GM13976 (cell line): ENCODE results near the gene LPAR5.

Source experiments
- DNase-seq: peaks from one replicate; pipeline ENCODE4 v3.0.0; 2012; ENCODE audit warnings: low spot score
- in situ Hi-C: fragments of 300-500 bp; cut with MboI; formaldehyde crosslinking; loops from one replicate; pipeline ENCODE4 v1.12.0; 2022; ENCODE audit warnings: low sequenced_read_pairs, mixed read lengths, inconsistent platforms; ENCODE audit not compliant: unreplicated experiment
- TF ChIP-seq, protein P1 (sequence below): IDR thresholded peaks from 2 replicates; pipeline ENCODE4 v1.5.1; 2012; ENCODE audit warnings: borderline replicate concordance, mild to moderate bottlenecking; ENCODE audit not compliant: insufficient read depth; ENCODE audit errors: extremely low read depth, missing control alignments, control extremely low read depth

Gene LPAR5

DNA sequence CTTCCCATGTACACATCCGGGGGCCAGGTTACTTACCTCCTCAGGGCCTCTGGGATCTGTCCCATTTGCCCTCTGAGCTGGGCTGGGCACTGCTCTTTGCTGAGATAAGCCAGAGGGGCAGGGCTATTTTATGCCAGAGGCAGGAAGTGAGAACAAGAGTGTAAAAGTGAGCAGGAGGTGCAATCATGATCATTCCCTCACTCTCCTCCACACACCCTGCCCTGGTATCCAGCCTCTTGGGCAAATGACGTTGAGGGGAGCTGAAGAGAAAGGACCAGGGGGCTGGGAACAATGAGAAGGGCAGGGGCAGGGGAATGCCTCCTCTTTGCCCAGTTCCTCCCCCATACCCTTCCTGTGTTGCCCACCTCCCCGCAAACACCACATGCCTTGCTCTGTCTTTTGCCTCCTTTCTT is 4.2 kb downstream of the LPAR5 start:
- no peak for DNase-seq
- in situ Hi-C loops: no loop called here
- TF ChIP-seq, protein P1, sequence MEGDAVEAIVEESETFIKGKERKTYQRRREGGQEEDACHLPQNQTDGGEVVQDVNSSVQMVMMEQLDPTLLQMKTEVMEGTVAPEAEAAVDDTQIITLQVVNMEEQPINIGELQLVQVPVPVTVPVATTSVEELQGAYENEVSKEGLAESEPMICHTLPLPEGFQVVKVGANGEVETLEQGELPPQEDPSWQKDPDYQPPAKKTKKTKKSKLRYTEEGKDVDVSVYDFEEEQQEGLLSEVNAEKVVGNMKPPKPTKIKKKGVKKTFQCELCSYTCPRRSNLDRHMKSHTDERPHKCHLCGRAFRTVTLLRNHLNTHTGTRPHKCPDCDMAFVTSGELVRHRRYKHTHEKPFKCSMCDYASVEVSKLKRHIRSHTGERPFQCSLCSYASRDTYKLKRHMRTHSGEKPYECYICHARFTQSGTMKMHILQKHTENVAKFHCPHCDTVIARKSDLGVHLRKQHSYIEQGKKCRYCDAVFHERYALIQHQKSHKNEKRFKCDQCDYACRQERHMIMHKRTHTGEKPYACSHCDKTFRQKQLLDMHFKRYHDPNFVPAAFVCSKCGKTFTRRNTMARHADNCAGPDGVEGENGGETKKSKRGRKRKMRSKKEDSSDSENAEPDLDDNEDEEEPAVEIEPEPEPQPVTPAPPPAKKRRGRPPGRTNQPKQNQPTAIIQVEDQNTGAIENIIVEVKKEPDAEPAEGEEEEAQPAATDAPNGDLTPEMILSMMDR: no peak

DNA sequence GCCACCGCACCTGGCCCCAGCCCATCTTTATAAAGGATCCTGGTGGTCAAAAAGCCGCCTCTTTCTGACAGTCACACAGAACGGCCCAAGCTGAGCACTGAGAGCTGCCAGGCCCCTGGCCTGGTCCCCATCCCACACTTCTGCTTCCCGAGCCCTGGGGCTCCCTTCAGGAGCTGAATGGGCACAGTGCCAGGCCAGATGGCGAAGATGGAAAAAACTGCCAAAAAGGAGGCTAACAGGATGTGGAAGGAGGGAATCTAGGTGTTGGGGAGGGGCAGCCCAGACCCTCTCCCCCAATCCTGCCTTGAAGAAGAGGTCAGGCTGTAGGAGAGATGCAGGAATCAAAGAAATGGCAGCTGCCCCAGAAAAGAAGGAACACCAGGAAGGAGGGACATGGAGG is 5.0 kb downstream of the LPAR5 start:
- TF ChIP-seq, protein P1: no peak
- DNase-seq: no peak
- in situ Hi-C loops: no loop called here

DNA sequence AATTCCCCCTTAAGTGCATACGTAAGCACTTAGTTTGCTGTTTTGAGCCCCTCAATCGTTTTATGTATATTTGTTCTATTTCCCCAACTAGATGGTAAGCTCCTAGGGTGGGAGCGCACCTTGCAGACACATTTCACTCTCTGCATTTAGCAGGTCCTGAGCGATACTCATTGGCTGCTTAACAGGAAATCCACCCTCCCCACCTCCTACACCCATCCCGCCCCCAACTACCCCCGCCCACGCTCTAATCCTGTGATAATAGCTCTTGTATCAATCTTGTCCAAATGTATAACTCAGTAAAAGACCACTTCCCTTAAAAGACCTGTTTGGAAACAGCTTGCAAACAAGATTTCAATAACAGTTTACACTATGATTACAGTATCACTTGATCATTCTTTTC is 8.1 kb downstream of the LPAR5 start:
- TF ChIP-seq, protein P1: no peak
- no peak for DNase-seq
- in situ Hi-C loops: no loop called here

DNA sequence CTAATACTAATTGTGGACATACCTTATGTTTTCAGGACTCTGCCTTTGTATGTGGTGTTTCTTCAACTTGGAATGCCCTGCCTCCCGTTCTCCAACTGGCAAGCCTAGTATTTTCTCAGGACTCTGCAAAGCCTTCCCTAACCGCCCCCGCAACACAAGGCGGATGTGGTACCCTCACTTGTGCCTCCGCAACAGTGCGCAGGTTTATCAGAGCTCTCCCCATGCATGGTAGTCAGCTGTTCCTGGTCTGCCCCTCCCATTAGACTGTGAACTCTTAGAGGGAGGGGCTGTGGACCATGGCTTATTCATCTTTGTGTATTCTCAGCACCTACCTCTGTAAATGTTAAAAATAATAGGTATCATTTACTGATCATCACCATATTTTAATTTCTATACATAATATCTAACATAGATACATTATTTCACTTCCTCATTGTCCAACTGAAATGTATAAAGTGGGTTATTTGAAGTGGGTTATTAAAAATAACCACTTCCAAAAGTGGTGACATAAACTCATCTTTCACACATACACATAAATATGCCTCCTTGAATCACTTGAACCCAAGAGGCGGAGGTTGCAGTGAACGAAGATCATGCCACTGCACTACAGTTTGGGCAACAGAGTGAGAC is 9.0 kb downstream of the LPAR5 start:
- peak; percentile 70 for DNase-seq
- TF ChIP-seq, protein P1: no peak
- in situ Hi-C loops: no loop called here

DNA sequence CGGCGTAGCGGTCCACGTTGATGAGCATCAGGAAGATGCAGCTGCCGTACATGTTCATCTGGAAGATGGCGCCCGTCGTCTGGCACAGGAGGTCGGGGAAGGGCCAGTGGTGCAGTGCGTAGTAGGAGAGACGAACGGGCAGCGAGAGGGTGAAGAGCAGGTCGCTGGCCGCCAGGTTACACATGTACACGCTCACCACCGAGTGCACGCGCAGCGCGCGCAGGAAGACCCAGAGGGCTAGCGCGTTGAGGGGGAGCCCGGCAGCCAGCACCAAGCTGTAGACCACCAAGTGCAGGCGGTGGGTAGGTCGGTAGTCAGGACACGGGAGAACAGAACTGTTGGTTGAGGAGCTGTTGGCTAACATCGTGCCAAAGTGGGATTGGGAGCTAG is 14.9 kb downstream of the LPAR5 start:
- no peak for DNase-seq
- in situ Hi-C loops: no loop called here
- TF ChIP-seq, protein P1: no peak

DNA sequence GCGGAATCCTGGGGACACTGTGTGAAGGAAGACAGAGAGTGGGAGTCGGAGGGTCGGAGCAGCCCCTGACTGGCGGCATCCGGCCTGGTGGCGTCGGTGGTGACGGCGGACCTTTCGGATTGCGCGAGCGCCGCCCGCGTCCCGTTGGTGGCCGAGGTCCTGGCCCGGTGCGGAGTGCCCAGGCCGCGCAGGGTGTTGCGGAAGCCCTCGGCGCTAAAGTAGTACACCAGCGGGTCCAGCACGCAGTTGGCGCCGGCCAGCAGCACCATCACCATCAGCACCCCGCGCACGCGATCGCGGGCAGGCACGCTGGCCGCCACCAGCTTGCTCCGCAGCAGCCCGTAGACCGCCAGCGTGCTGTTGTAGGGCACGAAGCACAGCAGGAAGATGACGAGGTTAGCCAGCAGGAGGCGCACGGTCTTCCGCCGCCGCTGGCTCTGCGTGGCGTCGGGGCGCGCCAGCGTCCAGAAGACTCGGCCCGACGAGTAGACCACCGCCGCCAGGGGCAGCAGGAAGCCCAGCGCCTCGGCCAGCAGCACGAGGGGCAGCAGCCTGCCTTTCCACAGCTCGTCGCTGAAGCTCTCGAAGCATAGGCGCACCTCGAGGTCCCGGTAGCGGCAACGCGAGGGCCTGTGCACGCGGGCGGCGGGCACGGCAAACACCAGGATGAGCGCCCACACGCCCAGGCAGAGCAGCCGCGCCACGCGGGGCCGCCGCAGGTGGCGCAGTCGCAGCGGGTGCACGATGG is 15.4 kb downstream of the LPAR5 start:
- in situ Hi-C loops: no loop called here
- no peak for DNase-seq
- TF ChIP-seq, protein P1: no peak
